Fibroblast of lung (primary cell): ENCODE measurements around the gene HIPK3. TPM values are rescaled to one million over a fixed set of nuclear protein-coding genes. Genes with fewer than 3 reads are reported as not detected.
A peak's percentile ranks its signal among the peaks of the same experiment; 100 is the strongest.

Source experiments
- DNase-seq, 2 donors: peaks; one replicate each; pipeline versions ENCODE4 v3.0.0 to v3.0.0-alpha.2; 2010; ENCODE audit warnings: low read depth in 2 of 2
- H2AFZ ChIP-seq: 2 replicates; pipeline ENCODE4 v1.5.1; 2012; ENCODE audit warnings: low read length, control low read depth, inconsistent platforms
- H3K27ac ChIP-seq: 2 replicates; pipeline ENCODE4 v1.5.1; 2011; ENCODE audit warnings: low read length, control low read depth; ENCODE audit not compliant: insufficient read depth
- H3K27me3 ChIP-seq: 2 replicates; pipeline ENCODE4 v1.5.1; 2011; ENCODE audit warnings: mild to moderate bottlenecking, low read length; ENCODE audit not compliant: control insufficient read depth, insufficient read depth
- H3K36me3 ChIP-seq: 2 replicates; pipeline ENCODE4 v1.5.1; 2011; ENCODE audit warnings: low read length; ENCODE audit not compliant: control insufficient read depth, insufficient read depth
- H3K4me1 ChIP-seq: 2 replicates; pipeline ENCODE4 v1.5.1; 2011; ENCODE audit warnings: low read length; ENCODE audit not compliant: control insufficient read depth, insufficient read depth; ENCODE audit errors: extremely low read depth
- H3K4me2 ChIP-seq: 2 replicates; pipeline ENCODE4 v1.5.1; 2011; ENCODE audit warnings: low read length, control low read depth; ENCODE audit not compliant: insufficient read depth; ENCODE audit errors: extremely low read depth
- H3K4me3 ChIP-seq, 4 experiments: fragments of 200-600 bp in 1 of 4; sonication (generic) in 1 of 4; replicated peaks in 1 of 4; 2 replicates each; pipeline ENCODE4 v1.5.1; 2011 to 2016; ENCODE audit warnings: low read length in 4 of 4, low read depth in 3 of 4, mild to moderate bottlenecking in 3 of 4, control low read depth in 2 of 4, inconsistent platforms in 1 of 4, mixed read lengths in 1 of 4; ENCODE audit not compliant: insufficient read depth in 1 of 4; ENCODE audit errors: control extremely low read depth in 1 of 4
- H3K79me2 ChIP-seq: 2 replicates; pipeline ENCODE4 v1.5.1; 2012; ENCODE audit warnings: mild to moderate bottlenecking, low read length, inconsistent platforms; ENCODE audit not compliant: control insufficient read depth, insufficient read depth
- H3K9ac ChIP-seq: 2 replicates; pipeline ENCODE4 v1.5.1; 2011; ENCODE audit warnings: mild to moderate bottlenecking, low read length, control low read depth; ENCODE audit not compliant: insufficient read depth
- H3K9me3 ChIP-seq: 2 replicates; pipeline ENCODE4 v1.5.1; 2012; ENCODE audit warnings: low read depth, low read length; ENCODE audit not compliant: control insufficient read depth, insufficient read depth
- H4K20me1 ChIP-seq: 2 replicates; pipeline ENCODE4 v1.5.1; 2011; ENCODE audit warnings: low read length; ENCODE audit not compliant: control insufficient read depth, insufficient read depth; ENCODE audit errors: extremely low read depth
- EZH2 ChIP-seq: IDR thresholded peaks from 2 replicates; pipeline ENCODE4 v1.5.1; 2012; ENCODE audit warnings: low read length, control low read depth, mild to moderate bottlenecking; ENCODE audit errors: missing control alignments
- polyA plus RNA-seq, 2 donors: library from polyadenylated mRNA; depleted of rRNA in 1 of 2; stranded (reverse) in 1 of 2; unstranded in 1 of 2; fragments of >200 nt; gene quantifications; 2 replicates each; pipeline ENCODE4 v1.2.1, GENCODE V29; 2011 to 2012; ENCODE audit warnings: missing spikeins in 1 of 2
- total RNA-seq: library from RNA; depleted of rRNA; stranded (reverse); fragments of >200 nt; gene quantifications from 2 replicates; pipeline ENCODE4 v1.2.1, GENCODE V29; 2014
- TF ChIP-seq, protein P1 (sequence below), 2 donors: IDR thresholded peaks in 1 of 2; conservative IDR thresholded peaks in 1 of 2; 1 replicate in 1 of 2; 2 replicates in 1 of 2; pipeline ENCODE4 v1.5.1; 2011 to 2012; ENCODE audit warnings: low read length in 2 of 2, control low read depth in 1 of 2, inconsistent platforms in 1 of 2, low read depth in 1 of 2, mild to moderate bottlenecking in 1 of 2

Gene HIPK3
- total and polyA plus RNA-seq, 2 donors (not counting 1 experiment from before 2014, with no cell fraction given): 24.5 to 89.8 TPM

DNA sequence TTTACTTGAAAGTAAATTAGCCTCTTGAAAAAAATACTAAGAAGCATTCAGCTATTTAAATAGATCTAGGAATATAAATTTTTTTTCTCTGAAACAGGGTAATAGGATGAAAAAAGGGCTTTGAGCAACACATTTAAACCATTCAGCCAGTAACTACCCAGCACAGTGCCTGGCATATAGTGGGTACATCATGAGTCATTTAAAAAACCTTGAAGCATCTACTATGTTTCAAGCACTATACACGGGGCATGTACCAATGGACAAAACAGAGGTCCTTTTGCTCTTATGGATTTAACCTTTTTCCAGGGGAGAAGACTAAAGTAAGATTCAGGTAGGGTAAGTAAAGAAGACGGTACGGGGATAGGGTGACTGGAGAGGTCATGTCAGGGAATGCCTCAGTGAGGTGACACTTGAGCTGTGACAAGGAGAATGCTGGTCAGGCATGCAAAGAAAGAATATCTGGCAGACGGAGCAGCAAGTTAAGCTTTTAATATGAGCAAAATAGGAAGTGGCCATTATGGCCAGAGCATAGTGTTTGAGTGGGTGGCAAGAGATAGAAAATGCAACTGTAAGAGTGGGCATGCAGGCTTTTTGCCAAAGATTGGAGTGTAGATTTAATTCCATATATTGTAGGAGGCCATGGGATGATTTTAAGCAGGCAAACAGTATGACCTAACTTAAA is 101.1 kb downstream of the HIPK3 start:
- Histone ChIP-seq H3K9me3 (no peaks in the 10 kb centered on the region), H3K4me1 (no peaks in the 10 kb centered on the region), H3K4me3 (no peak overlapping the region), H3K79me2 (no peaks in the 10 kb centered on the region), H3K36me3 (peaks cover 1% of the 10 kb centered on the region), H3K27me3 (no peaks in the 10 kb centered on the region), H3K27ac (no peak overlapping the region), H3K4me2 (no peak overlapping the region), H4K20me1 (no peaks in the 10 kb centered on the region), H3K9ac (no peak overlapping the region), H2AFZ (no peak overlapping the region)
- no peak for DNase-seq
- TF ChIP-seq, protein P1, sequence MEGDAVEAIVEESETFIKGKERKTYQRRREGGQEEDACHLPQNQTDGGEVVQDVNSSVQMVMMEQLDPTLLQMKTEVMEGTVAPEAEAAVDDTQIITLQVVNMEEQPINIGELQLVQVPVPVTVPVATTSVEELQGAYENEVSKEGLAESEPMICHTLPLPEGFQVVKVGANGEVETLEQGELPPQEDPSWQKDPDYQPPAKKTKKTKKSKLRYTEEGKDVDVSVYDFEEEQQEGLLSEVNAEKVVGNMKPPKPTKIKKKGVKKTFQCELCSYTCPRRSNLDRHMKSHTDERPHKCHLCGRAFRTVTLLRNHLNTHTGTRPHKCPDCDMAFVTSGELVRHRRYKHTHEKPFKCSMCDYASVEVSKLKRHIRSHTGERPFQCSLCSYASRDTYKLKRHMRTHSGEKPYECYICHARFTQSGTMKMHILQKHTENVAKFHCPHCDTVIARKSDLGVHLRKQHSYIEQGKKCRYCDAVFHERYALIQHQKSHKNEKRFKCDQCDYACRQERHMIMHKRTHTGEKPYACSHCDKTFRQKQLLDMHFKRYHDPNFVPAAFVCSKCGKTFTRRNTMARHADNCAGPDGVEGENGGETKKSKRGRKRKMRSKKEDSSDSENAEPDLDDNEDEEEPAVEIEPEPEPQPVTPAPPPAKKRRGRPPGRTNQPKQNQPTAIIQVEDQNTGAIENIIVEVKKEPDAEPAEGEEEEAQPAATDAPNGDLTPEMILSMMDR (conservative IDR thresholded peaks at IDR 0.05 in 1 of 2, IDR thresholded peaks at IDR 0.05 in 1 of 2; ENCODE audit: low read depth in 1 of 2, low read length in 2 of 2): no peak
- no peak for TF ChIP-seq EZH2

DNA sequence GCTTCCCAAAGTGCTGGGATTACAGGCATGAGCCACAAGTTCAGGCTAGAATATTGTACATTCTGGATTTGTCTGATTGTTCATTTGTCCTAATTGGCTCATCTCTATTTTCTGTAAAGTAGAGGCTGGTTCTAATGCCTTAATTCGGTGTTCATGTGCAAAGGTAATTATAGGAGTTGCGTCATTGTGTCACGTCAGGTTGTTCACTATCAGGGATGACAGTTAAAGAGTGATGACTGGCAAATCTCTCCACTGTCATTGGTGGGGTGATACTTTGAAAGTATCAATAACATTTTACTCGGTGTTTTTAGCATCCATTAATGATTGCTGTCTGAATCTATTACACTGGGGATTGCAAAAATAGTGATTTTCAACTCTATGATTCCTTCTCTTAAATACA is 103.5 kb downstream of the HIPK3 start:
- no peaks in the 10 kb centered on the region for H3K27me3 ChIP-seq

GRCh38 chr11:33362051-33362910 is 105.1 kb downstream of the HIPK3 start:
- TF ChIP-seq, protein P1 (conservative IDR thresholded peaks at IDR 0.05 in 1 of 2, IDR thresholded peaks at IDR 0.05 in 1 of 2; ENCODE audit: low read depth in 1 of 2, low read length in 2 of 2): peak; percentile 22 to 54
- TF ChIP-seq EZH2: no peak
- H3K27ac ChIP-seq: no peak overlapping the region
- H4K20me1 ChIP-seq: no peaks in the 10 kb centered on the region

More for the DNA sequence above, 103.5 kb downstream of the HIPK3 start:
- H3K4me3 ChIP-seq: no peak overlapping the region
- no peaks in the 10 kb centered on the region for H3K4me1 ChIP-seq
- no peaks in the 10 kb centered on the region for H4K20me1 ChIP-seq
- H2AFZ ChIP-seq: no peak overlapping the region
- no peak for TF ChIP-seq EZH2
- TF ChIP-seq, protein P1 (conservative IDR thresholded peaks at IDR 0.05 in 1 of 2, IDR thresholded peaks at IDR 0.05 in 1 of 2; ENCODE audit: low read depth in 1 of 2, low read length in 2 of 2): no peak
- no peak overlapping the region for H3K9ac ChIP-seq
- H3K27ac ChIP-seq: no peak overlapping the region
- no peak overlapping the region for H3K4me2 ChIP-seq
- H3K79me2 ChIP-seq: no peaks in the 10 kb centered on the region
- H3K9me3 ChIP-seq: no peaks in the 10 kb centered on the region
- no peaks in the 10 kb centered on the region for H3K36me3 ChIP-seq
- no peak for DNase-seq

More at GRCh38 chr11:33362051-33362910, 105.1 kb downstream of the HIPK3 start:
- Histone ChIP-seq H3K9ac (no peak overlapping the region), H3K4me3 (no peak overlapping the region), H3K36me3 (no peaks in the 10 kb centered on the region), H3K4me1 (no peaks in the 10 kb centered on the region), H3K79me2 (no peaks in the 10 kb centered on the region), H3K4me2 (no peak overlapping the region), H2AFZ (no peak overlapping the region), H3K9me3 (no peaks in the 10 kb centered on the region), H3K27me3 (no peaks in the 10 kb centered on the region)
- peak; percentile 29 to 71 for DNase-seq
